HUES64 (cell line): Measurements from ENCODE around the gene SGCG.

ENCODE experiments used
- H3K27ac ChIP-seq: 2 replicates; pipeline ENCODE4 v1.7.0; 2013; ENCODE audit warnings: low read depth, low read length, inconsistent platforms
- H3K27me3 ChIP-seq: 2 replicates; pipeline ENCODE4 v1.6.1; 2013; ENCODE audit warnings: mild to moderate bottlenecking, low read length; ENCODE audit not compliant: insufficient read depth
- H3K36me3 ChIP-seq: 2 replicates; pipeline ENCODE4 v1.6.1; 2013; ENCODE audit warnings: mild to moderate bottlenecking, low read length; ENCODE audit not compliant: insufficient read depth
- H3K4me1 ChIP-seq: 2 replicates; pipeline ENCODE4 v1.6.1; 2013; ENCODE audit warnings: mild to moderate bottlenecking, low read length, moderate library complexity; ENCODE audit not compliant: insufficient read depth
- H3K4me3 ChIP-seq: 2 replicates; pipeline ENCODE4 v1.5.1; 2013; ENCODE audit warnings: mild to moderate bottlenecking, low read length, moderate library complexity
- H3K9ac ChIP-seq: 2 replicates; pipeline ENCODE4 v1.6.1; 2013; ENCODE audit warnings: mild to moderate bottlenecking, low read depth, low read length
- H3K9me3 ChIP-seq: 2 replicates; pipeline ENCODE4 v1.6.1; 2013; ENCODE audit warnings: low read depth, low read length; ENCODE audit not compliant: insufficient read depth
- WGBS: fragments of 150-250, 120-280 bp; methylation state at CpG from one replicate; pipeline ENCODE4 v1.1.7; 2013; ENCODE audit warnings: missing lambda C conversion rate; 5-methylcytosine and 5-hydroxymethylcytosine counted together

The SGCG gene

GRCh38 chr13:23159760-23160637 lies 20.8 kb upstream of the SGCG start:
- H3K4me3 ChIP-seq = peak overlapping the region; percentile 76
- H3K27me3 ChIP-seq = peaks cover 29% of the 10 kb centered on the region
- no peaks in the 10 kb centered on the region for H3K36me3 ChIP-seq
- peak overlapping the region; percentile 33; the same call in 1 of the 2 replicates for H3K9ac ChIP-seq
- under 1% methylated on average over 79 of the region's 79 CpGs for WGBS
- H3K27ac ChIP-seq = no peak overlapping the region
- peaks cover 4% of the 10 kb centered on the region; the same call in 1 of the 2 replicates for H3K4me1 ChIP-seq
- no peaks in the 10 kb centered on the region for H3K9me3 ChIP-seq

- peaks cover 29% of the 10 kb centered on the region for H3K27me3 ChIP-seq
- peaks cover 4% of the 10 kb centered on the region; the same call in 1 of the 2 replicates for H3K4me1 ChIP-seq
- WGBS = 47% methylated on average over 18 of the region's 19 CpGs
- no peak overlapping the region for H3K9ac ChIP-seq
- no peaks in the 10 kb centered on the region for H3K9me3 ChIP-seq
- H3K27ac ChIP-seq = no peak overlapping the region
- H3K36me3 ChIP-seq = no peaks in the 10 kb centered on the region
- peak overlapping the region; percentile 76 for H3K4me3 ChIP-seq
These were observed 19.9 kb upstream of the SGCG start for GRCh38 chr13:23160638-23161480.

GRCh38 chr13:23161481-23161825 lies 19.3 kb upstream of the SGCG start:
- Histone ChIP-seq H3K9ac (no peak overlapping the region), H3K27ac (no peak overlapping the region), H3K4me3 (peak overlapping the region; percentile 76; the same call in 1 of the 2 replicates), H3K4me1 (peaks cover 4% of the 10 kb centered on the region; the same call in 1 of the 2 replicates), H3K27me3 (peaks cover 29% of the 10 kb centered on the region), H3K36me3 (no peaks in the 10 kb centered on the region), H3K9me3 (no peaks in the 10 kb centered on the region)
- 97% methylated on average over 2 of the region's 3 CpGs for WGBS

- Histone ChIP-seq H3K36me3 (no peaks in the 10 kb centered on the region), H3K4me1 (no peaks in the 10 kb centered on the region), H3K27me3 (no peaks in the 10 kb centered on the region), H3K4me3 (no peak overlapping the region), H3K27ac (no peak overlapping the region), H3K9me3 (no peaks in the 10 kb centered on the region), H3K9ac (no peak overlapping the region)
- WGBS = no CpG with 5 or more reads among the region's 1 CpG
These were observed 4.9 kb upstream of the SGCG start for GRCh38 chr13:23175920-23176319.

DNA sequence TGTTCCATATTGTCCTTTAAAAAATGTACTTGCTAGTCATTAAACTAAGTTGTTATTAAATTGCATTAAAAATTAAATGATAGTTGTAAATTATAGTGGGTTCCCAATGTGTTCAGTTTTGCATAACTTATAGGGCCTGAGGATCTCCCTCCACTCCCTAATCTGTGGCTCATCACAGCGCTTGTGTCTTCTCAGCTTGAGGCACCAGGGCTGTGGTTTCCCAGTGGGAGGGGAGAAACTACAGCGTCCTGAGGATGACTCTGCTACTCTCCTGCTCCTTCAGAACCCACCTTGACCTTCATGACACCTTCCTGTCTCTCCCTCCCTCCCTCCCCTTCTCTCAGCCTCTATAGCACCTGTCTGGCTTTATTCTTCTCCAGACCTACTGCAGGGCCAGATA lies 1.4 kb downstream of the SGCG start:
- Histone ChIP-seq H3K27ac (no peak overlapping the region), H3K9ac (no peak overlapping the region), H3K4me3 (no peak overlapping the region), H3K36me3 (no peaks in the 10 kb centered on the region), H3K9me3 (no peaks in the 10 kb centered on the region), H3K4me1 (no peaks in the 10 kb centered on the region), H3K27me3 (no peaks in the 10 kb centered on the region)
- 71% methylated on average over 1 of the region's 2 CpGs for WGBS

GRCh38 chr13:23183292-23183691 lies 2.5 kb downstream of the SGCG start:
- no peaks in the 10 kb centered on the region for H3K27me3 ChIP-seq
- H3K9me3 ChIP-seq = no peaks in the 10 kb centered on the region
- no peak overlapping the region for H3K4me3 ChIP-seq
- no peak overlapping the region for H3K27ac ChIP-seq
- H3K9ac ChIP-seq = no peak overlapping the region
- H3K36me3 ChIP-seq = no peaks in the 10 kb centered on the region
- WGBS = 95% methylated on average over 6 of the region's 7 CpGs
- no peaks in the 10 kb centered on the region for H3K4me1 ChIP-seq

DNA sequence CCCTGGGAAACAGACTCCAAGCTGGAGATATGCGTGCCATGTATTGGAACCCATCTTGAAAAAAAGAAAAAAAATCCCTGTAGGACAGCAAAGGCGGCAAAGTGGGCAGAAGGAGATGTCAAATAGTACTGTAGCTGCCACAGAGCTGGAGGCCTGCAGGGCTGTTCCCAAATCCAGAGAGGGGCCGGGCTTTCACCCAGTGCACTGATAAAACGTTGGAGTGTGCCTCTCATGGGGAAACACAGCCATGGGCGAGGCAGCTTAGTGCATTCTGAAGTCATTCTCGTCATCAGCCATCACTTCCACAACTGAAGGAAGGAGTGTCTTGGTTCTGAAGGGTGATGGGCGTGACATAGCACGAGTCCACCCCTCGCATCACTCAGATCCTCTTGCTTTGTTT lies 4.8 kb downstream of the SGCG start:
- 92% methylated on average over 8 of the region's 9 CpGs for WGBS
- no peak overlapping the region for H3K9ac ChIP-seq
- H3K4me1 ChIP-seq = no peaks in the 10 kb centered on the region
- no peak overlapping the region for H3K4me3 ChIP-seq
- no peaks in the 10 kb centered on the region for H3K36me3 ChIP-seq
- H3K9me3 ChIP-seq = no peaks in the 10 kb centered on the region
- no peak overlapping the region for H3K27ac ChIP-seq
- H3K27me3 ChIP-seq = no peaks in the 10 kb centered on the region

- no peaks in the 10 kb centered on the region for H3K27me3 ChIP-seq
- 97% methylated on average over 5 of the region's 5 CpGs for WGBS
- H3K4me3 ChIP-seq = no peak overlapping the region
- no peaks in the 10 kb centered on the region for H3K36me3 ChIP-seq
- H3K9me3 ChIP-seq = peaks cover 2% of the 10 kb centered on the region; the same call in 1 of the 2 replicates
- no peak overlapping the region for H3K27ac ChIP-seq
- H3K4me1 ChIP-seq = no peaks in the 10 kb centered on the region
- no peak overlapping the region for H3K9ac ChIP-seq
These were observed 21.1 kb downstream of the SGCG start for GRCh38 chr13:23201870-23202269.

GRCh38 chr13:23202383-23202782 lies 21.6 kb downstream of the SGCG start:
- H3K9me3 ChIP-seq = peaks cover 4% of the 10 kb centered on the region; the same call in 1 of the 2 replicates
- no peak overlapping the region for H3K9ac ChIP-seq
- H3K27me3 ChIP-seq = no peaks in the 10 kb centered on the region
- H3K4me1 ChIP-seq = no peaks in the 10 kb centered on the region
- H3K4me3 ChIP-seq = no peak overlapping the region
- no peak overlapping the region for H3K27ac ChIP-seq
- WGBS = 79% methylated on average over 3 of the region's 3 CpGs
- no peaks in the 10 kb centered on the region for H3K36me3 ChIP-seq

GRCh38 chr13:23203516-23203915 lies 22.7 kb downstream of the SGCG start:
- H3K4me1 ChIP-seq = no peaks in the 10 kb centered on the region
- H3K36me3 ChIP-seq = no peaks in the 10 kb centered on the region
- H3K27ac ChIP-seq = no peak overlapping the region
- H3K4me3 ChIP-seq = no peak overlapping the region
- H3K9me3 ChIP-seq = peaks cover 4% of the 10 kb centered on the region; the same call in 1 of the 2 replicates
- 93% methylated on average over 5 of the region's 5 CpGs for WGBS
- no peak overlapping the region for H3K9ac ChIP-seq
- no peaks in the 10 kb centered on the region for H3K27me3 ChIP-seq

GRCh38 chr13:23205807-23206206 lies 25.0 kb downstream of the SGCG start:
- no peak overlapping the region for H3K9ac ChIP-seq
- no peaks in the 10 kb centered on the region for H3K4me1 ChIP-seq
- H3K27ac ChIP-seq = no peak overlapping the region
- H3K27me3 ChIP-seq = no peaks in the 10 kb centered on the region
- H3K9me3 ChIP-seq = peaks cover 4% of the 10 kb centered on the region; the same call in 1 of the 2 replicates
- 100% methylated on average over 1 of the region's 3 CpGs for WGBS
- no peak overlapping the region for H3K4me3 ChIP-seq
- no peaks in the 10 kb centered on the region for H3K36me3 ChIP-seq
